DOHH2 (cell line): ENCODE results near the gene MST1.

Experiments used
- H3F3A ChIP-seq: fragments of 200-600 bp; sonication (generic), shearing (Covaris generic); 2 replicates; pipeline ENCODE4 v1.6.0; 2016; ENCODE audit warnings: antibody characterized with exemption, mild to moderate bottlenecking; ENCODE audit not compliant: control insufficient read depth, insufficient read depth
- H3K27ac ChIP-seq: fragments of 200-600 bp; sonication (generic); 2 replicates; pipeline ENCODE4 v1.5.1; 2014; ENCODE audit warnings: low read depth, mild to moderate bottlenecking, low read length, moderate library complexity
- H3K27me3 ChIP-seq: fragments of 200-600 bp; sonication (generic); 2 replicates; pipeline ENCODE4 v1.6.1; 2014; ENCODE audit warnings: mild to moderate bottlenecking, low read length, mixed read lengths; ENCODE audit not compliant: control insufficient read depth
- H3K36me3 ChIP-seq: fragments of 200-600 bp; sonication (generic); 2 replicates; pipeline ENCODE4 v1.6.1; 2014; ENCODE audit warnings: mild to moderate bottlenecking, low read length, moderate library complexity, mixed read lengths; ENCODE audit not compliant: control insufficient read depth
- H3K4me1 ChIP-seq: fragments of 200-600 bp; sonication (generic); 2 replicates; pipeline ENCODE4 v1.6.1; 2014; ENCODE audit warnings: mild to moderate bottlenecking, low read length, mixed read lengths; ENCODE audit not compliant: control insufficient read depth
- H3K4me2 ChIP-seq: fragments of 200-600 bp; sonication (generic); 2 replicates; pipeline ENCODE4 v1.6.0; 2014; ENCODE audit warnings: mild to moderate bottlenecking, low read length, moderate library complexity
- H3K4me3 ChIP-seq: fragments of 200-600 bp; sonication (generic); 2 replicates; pipeline ENCODE4 v1.5.1; 2014; ENCODE audit warnings: mild to moderate bottlenecking, low read length, mixed read lengths
- H3K79me2 ChIP-seq: fragments of 200-600 bp; sonication (generic); 2 replicates; pipeline ENCODE4 v1.6.1; 2014; ENCODE audit warnings: mild to moderate bottlenecking, low read length, mixed read lengths; ENCODE audit not compliant: control insufficient read depth
- H3K9me2 ChIP-seq: fragments of 200-600 bp; sonication (generic); replicated peaks from 2 replicates; pipeline ENCODE4 v1.6.1; 2014; ENCODE audit warnings: mild to moderate bottlenecking, low read length, mixed read lengths; ENCODE audit not compliant: control insufficient read depth
- H3K9me3 ChIP-seq: fragments of 200-600 bp; sonication (generic); 2 replicates; pipeline ENCODE4 v1.6.1; 2014; ENCODE audit warnings: antibody characterized with exemption, low read length, mixed read lengths; ENCODE audit not compliant: control insufficient read depth, insufficient read depth
- H4K20me1 ChIP-seq: fragments of 200-600 bp; sonication (generic); 2 replicates; pipeline ENCODE4 v1.6.0; 2014; ENCODE audit warnings: low read depth, mild to moderate bottlenecking, antibody characterized with exemption, low read length, moderate library complexity; ENCODE audit not compliant: control insufficient read depth, insufficient read depth
- CTCF ChIP-seq: fragments of 200-600 bp; sonication (generic); IDR thresholded peaks from one replicate; pipeline ENCODE4 v1.5.1; 2014; ENCODE audit warnings: antibody characterized with exemption, mild to moderate bottlenecking, low read depth, low read length; ENCODE audit not compliant: poor library complexity, severe bottlenecking
- EZH2phosphoT487 ChIP-seq: fragments of 200-600 bp; sonication (generic); IDR thresholded peaks from 2 replicates; pipeline ENCODE4 v1.6.1; 2017; ENCODE audit warnings: borderline replicate concordance, mild to moderate bottlenecking, antibody characterized with exemption, low read length, moderate library complexity, mixed read lengths

MST1 gene

GRCh38 chr3:49733551-49733950, 44.3 kb upstream of the MST1 start:
- Histone ChIP-seq H3K9me2 (no peaks in the 10 kb centered on the region), H3K4me1 (no peaks in the 10 kb centered on the region), H3K79me2 (0 out of 2 replicates have a peak, but pooled peaks cover 2% of the 10 kb centered on the region), H3K27me3 (no peaks in the 10 kb centered on the region), H3K27ac (no peak overlapping the region), H3K4me3 (no peak overlapping the region), H3K9me3 (no peaks in the 10 kb centered on the region), H3K4me2 (no peak overlapping the region), H3K36me3 (peaks cover 60% of the 10 kb centered on the region), H4K20me1 (no peaks in the 10 kb centered on the region), H3F3A (no peaks in the 10 kb centered on the region)
- TF ChIP-seq EZH2phosphoT487 (no peak), CTCF (no peak)

- Histone ChIP-seq H3K27ac (no peak overlapping the region), H3F3A (no peaks in the 10 kb centered on the region), H3K79me2 (no peaks in the 10 kb centered on the region), H3K27me3 (no peaks in the 10 kb centered on the region), H4K20me1 (no peaks in the 10 kb centered on the region), H3K36me3 (peaks cover 56% of the 10 kb centered on the region), H3K4me3 (no peak overlapping the region), H3K4me2 (no peak overlapping the region), H3K9me2 (no peaks in the 10 kb centered on the region), H3K9me3 (no peaks in the 10 kb centered on the region), H3K4me1 (peaks cover 5% of the 10 kb centered on the region)
- no peak for TF ChIP-seq EZH2phosphoT487
- no peak for TF ChIP-seq CTCF
These were observed 43.3 kb upstream of the MST1 start for GRCh38 chr3:49732597-49732996.

- H3K36me3 ChIP-seq = peaks cover 61% of the 10 kb centered on the region
- H3K9me3 ChIP-seq = no peaks in the 10 kb centered on the region
- TF ChIP-seq CTCF (no peak), EZH2phosphoT487 (no peak)
These were observed 40.8 kb upstream of the MST1 start for GRCh38 chr3:49729966-49730609.

More at GRCh38 chr3:49729966-49730609, 40.8 kb upstream of the MST1 start:
- Histone ChIP-seq H3K27me3 (no peaks in the 10 kb centered on the region), H3K4me2 (no peak overlapping the region), H3K79me2 (peaks cover 3% of the 10 kb centered on the region; the same call in 1 of the 2 replicates), H4K20me1 (no peaks in the 10 kb centered on the region), H3K4me3 (no peak overlapping the region), H3K27ac (no peak overlapping the region), H3K4me1 (peaks cover 30% of the 10 kb centered on the region), H3F3A (peaks cover 5% of the 10 kb centered on the region), H3K9me2 (no peaks in the 10 kb centered on the region)
